ENCODE measurements around the gene RBM33.

DNA sequence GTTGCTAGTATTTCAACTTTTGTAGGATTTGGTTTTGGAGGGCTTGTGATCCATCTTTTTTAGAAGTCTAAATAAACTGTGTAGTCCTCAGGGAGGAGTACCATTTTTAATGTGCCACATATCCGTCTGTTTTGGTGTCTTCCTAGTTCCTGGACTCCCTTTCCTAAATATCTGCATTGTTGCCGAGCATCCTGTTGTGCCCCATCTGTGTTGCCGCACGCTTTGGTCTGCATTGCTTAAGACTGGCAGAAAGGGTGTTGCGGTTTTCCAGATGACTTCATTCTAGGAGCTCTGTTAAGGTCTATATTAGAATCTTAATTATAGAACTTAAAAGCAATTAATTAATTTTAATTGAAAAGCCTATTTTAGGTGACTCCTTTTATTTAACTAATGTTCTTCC lies 49.4 kb downstream of the RBM33 start:
- TF ChIP-seq, protein P1, sequence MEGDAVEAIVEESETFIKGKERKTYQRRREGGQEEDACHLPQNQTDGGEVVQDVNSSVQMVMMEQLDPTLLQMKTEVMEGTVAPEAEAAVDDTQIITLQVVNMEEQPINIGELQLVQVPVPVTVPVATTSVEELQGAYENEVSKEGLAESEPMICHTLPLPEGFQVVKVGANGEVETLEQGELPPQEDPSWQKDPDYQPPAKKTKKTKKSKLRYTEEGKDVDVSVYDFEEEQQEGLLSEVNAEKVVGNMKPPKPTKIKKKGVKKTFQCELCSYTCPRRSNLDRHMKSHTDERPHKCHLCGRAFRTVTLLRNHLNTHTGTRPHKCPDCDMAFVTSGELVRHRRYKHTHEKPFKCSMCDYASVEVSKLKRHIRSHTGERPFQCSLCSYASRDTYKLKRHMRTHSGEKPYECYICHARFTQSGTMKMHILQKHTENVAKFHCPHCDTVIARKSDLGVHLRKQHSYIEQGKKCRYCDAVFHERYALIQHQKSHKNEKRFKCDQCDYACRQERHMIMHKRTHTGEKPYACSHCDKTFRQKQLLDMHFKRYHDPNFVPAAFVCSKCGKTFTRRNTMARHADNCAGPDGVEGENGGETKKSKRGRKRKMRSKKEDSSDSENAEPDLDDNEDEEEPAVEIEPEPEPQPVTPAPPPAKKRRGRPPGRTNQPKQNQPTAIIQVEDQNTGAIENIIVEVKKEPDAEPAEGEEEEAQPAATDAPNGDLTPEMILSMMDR (IDR thresholded peaks at IDR 0.05) = no peak
- no peak for TF ChIP-seq POLR2A (IDR thresholded peaks at IDR 0.05)
